Activated CD4-positive, CD25-positive, alpha-beta regulatory T cell treated with anti-CD3 and anti-CD28 coated beads, Interleukin-2, amount 50 U/mL, for 72 hours (primary cell): Measurements from ENCODE around the gene CD27.

ENCODE experiments used
- DNase-seq: peaks from one replicate; pipeline ENCODE4 v3.0.0; 2021

Gene CD27

GRCh38 chr12:6434205-6435140, 10.3 kb upstream of the CD27 start:
- peak; percentile 47 for DNase-seq

- DNase-seq = no peak
Observed at GRCh38 chr12:6435961-6436715, 8.6 kb upstream of the CD27 start.

GRCh38 chr12:6437586-6437985, 7.2 kb upstream of the CD27 start:
- DNase-seq = peak; percentile 9

- DNase-seq = no peak
Observed at GRCh38 chr12:6438345-6438744, 6.4 kb upstream of the CD27 start.

- no peak for DNase-seq
Observed at GRCh38 chr12:6440391-6440790, 4.4 kb upstream of the CD27 start.

GRCh38 chr12:6442836-6443235, 1.9 kb upstream of the CD27 start:
- no peak for DNase-seq

- DNase-seq = no peak
Observed at GRCh38 chr12:6443361-6443983, 1.3 kb upstream of the CD27 start.

GRCh38 chr12:6444031-6444430, 724 bp upstream of the CD27 start:
- DNase-seq = no peak

GRCh38 chr12:6450091-6450868, 5.5 kb downstream of the CD27 start:
- no peak for DNase-seq

- DNase-seq = no peak
Observed at GRCh38 chr12:6450869-6451347, 6.2 kb downstream of the CD27 start.

GRCh38 chr12:6451348-6452244, 6.8 kb downstream of the CD27 start, which contains the start of gene TAPBPL:
Gene TAPBPL (plus strand): TSS chr12:6452042. CDS start chr12:6452249, 207 bp downstream.
- peak; percentile 71 for DNase-seq

- no peak for DNase-seq
Observed at GRCh38 chr12:6452245-6452943, 7.6 kb downstream of the CD27 start.

GRCh38 chr12:6452944-6453630, 8.3 kb downstream of the CD27 start:
- no peak for DNase-seq

GRCh38 chr12:6457220-6457945, 12.6 kb downstream of the CD27 start:
- no peak for DNase-seq

GRCh38 chr12:6458281-6459003, 13.7 kb downstream of the CD27 start:
- DNase-seq = no peak

- DNase-seq = no peak
Observed at GRCh38 chr12:6459004-6459337, 14.2 kb downstream of the CD27 start.

GRCh38 chr12:6460751-6461371, 16.1 kb downstream of the CD27 start:
- no peak for DNase-seq
